Posterior cingulate gyrus (tissue), 11 donors: ENCODE results near the gene S1PR2.

Source experiments
- DNase-seq, 10 donors: peaks; one replicate each; pipeline versions ENCODE4 v3.0.0 to v3.0.0-alpha.2; 2020 to 2021; ENCODE audit warnings: mixed read lengths in 3 of 10
- intact Hi-C: fragments of 100-400 bp; cut with DNase I; formaldehyde crosslinking; loops from one replicate; pipeline ENCODE4 v1.15.1; 2023

The S1PR2 gene, protein sequence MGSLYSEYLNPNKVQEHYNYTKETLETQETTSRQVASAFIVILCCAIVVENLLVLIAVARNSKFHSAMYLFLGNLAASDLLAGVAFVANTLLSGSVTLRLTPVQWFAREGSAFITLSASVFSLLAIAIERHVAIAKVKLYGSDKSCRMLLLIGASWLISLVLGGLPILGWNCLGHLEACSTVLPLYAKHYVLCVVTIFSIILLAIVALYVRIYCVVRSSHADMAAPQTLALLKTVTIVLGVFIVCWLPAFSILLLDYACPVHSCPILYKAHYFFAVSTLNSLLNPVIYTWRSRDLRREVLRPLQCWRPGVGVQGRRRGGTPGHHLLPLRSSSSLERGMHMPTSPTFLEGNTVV

DNA sequence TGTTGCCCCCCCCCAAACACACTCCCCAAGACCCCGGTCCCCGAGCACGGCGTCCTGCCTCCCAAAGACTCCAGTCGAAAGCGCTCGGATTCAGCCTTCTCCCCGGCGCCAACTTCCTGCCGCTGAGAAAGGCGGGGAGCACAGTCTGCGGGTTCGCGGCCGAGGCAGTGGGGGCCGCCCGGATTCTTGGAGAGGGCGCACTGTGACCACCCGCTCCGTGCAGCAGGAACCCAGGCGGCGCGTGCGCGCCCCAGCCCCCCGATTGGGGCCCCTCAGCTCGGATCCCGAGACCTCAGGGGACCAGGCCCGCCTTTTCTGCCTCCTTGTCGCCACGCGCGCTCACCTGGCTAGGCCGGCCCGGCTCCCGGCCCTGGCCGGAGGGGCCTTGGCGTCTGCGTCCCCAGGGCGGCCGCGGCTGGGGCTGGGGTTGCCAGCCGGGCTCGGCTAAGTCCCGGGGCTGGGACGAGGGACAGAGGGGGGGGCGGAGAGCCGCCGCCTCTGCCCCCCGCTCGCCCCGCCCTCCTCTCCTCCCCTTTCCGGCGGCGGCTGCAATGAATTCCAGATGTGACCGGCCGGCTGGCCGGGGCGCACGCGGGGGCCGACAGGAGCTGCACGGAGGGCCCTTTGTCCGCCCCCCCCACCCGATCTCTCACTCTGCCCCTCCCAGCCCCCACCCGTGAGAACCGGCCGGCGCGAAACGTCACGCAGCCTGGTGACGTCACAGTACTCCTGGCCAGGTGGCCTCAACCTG is at the start of gene S1PR2:
TSS of gene S1PR2 (minus strand) at position 471 of the 751 bp plus-strand sequence. CDS start 6,426 bp downstream, outside the sequence.
- intact Hi-C loops = no loop called here
- DNase-seq = peak in 8 of 10 donors; percentile 13 to 88 (median 52)

DNA sequence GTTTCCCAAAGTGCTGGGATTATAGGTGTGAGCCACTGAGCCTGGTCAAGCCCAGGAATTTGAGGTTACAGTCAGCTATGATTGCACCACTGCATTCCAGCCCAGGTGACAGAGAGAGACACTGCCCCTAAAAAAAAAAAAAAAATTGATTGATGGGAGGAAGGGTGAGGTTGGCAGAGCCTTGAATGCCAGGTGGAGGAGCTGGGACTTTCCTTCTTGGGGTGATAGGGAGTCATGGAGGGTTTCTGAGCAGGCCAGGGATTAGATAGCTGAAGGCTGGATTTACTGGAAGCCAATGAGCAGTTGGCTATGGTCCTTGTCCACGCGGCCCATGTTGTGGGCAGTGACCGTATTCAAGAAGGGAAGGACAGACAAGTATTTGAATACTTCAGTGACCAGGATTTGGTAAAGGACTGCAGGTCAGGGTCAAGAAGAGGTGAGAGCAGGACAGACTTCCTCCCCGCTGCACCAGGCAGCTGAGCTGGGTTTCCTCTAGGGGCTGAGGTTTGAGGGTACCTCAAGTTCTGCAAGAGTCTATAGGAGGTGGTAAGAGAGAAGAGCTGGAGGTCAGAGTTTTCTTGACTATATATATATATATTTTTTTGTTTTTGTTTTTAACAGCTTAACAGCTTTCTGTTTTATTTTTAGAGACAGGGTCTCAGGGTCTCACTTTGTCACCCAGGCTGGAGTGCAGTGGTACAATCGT is 48.8 kb upstream of the S1PR2 start:
- no peak for DNase-seq
- intact Hi-C loops = no loop called here

DNA sequence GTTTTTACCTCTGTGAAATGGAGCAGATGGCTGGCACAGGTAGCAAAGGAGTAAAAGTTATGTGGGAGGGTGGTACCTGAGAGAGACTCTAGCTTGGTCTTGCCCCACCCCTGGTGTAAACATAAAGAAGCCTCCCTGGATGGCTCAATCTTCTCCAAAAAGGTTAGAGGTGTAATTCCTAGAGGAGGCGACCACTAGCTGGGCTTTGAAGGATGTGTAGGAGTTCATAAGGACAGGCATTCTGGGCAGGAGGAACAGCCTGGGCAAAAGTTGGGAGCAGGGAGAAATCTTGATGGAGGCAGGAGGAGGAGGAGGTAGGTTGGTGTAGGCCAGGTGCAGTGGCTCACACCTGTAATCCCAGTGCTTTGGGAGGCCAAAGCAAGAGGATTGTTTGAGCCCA is 47.8 kb upstream of the S1PR2 start:
- DNase-seq = no peak
- intact Hi-C loops = no loop called here

DNA sequence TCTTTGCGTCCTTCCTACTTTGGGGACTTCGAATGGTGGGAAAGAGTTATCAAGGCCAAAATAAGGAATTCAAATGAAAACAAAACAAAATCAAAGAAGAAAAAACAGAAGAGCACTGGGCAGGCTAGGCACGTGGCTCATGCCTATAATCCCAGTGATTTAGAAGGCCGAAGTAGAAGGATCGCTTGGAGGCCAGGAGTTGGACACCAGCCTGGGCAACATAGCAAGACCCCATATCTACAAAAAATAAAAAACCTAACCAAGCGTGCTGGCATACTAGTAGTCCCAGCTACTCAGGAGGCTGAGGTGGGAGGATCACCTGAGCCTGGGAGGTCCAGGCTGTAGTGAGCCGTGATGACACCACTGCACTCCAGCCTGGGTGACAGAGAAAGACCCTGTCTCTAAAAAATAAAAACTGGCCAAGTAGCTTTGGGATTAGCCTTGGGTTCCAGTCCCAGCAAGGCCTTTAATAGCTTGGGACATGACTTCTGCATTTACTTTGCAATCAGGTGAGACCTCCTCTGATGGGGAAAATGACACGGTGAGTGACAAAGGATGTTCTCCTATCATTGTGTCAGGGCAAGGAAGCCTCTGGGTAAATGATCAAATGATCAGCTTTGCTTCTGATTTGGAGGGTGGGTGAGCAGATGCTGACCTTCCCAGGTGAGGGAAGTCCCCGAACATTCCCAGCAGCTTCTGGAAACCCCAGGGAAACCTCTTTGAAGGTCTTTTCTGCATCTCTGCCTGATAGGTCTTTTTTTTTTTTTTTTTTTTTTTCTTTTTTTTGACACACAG is 46.9 kb upstream of the S1PR2 start:
- DNase-seq = no peak
- intact Hi-C loops = no loop called here

DNA sequence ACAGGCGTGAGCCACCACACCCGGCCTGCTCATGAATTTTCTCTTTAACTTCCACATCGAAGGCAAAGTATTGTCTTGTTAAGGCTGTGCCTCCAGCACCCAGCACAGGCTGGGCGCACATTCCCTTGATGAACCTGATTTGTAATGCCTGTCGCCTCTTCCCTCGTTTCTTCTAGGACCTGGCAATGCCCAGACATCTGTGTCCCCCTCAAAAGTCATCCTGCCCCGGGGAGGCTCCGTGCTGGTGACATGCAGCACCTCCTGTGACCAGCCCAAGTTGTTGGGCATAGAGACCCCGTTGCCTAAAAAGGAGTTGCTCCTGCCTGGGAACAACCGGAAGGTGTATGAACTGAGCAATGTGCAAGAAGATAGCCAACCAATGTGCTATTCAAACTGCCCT is 43.5 kb upstream of the S1PR2 start:
- intact Hi-C loops = no loop called here

DNA sequence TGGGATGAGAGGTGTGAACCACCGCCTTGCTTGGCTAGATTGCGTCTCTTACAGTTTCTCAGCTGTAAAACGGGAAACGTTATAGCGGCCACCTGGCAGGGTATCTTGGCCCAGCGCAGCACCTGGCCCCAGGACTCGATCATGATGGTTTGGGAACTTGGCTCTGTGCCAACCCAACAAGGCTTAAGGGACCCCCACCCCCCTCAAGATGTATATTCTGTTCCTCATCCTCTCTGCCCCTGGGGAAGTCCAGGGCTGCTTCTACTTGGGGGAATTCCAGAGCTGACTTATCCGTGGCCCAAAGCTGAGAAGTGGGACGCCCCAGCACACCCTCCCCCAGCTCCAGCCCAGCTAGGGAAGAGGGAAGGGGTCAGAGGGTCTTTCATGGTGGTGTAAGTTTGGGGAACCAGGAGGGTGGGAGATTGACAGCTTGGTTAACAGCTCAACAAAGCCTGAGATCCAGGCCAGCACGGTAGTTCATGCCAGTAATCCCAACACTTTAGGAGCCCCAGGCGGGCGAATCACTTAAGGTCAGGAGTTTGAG is 40.5 kb upstream of the S1PR2 start:
- intact Hi-C loops = no loop called here
- DNase-seq = no peak

More for the DNA sequence above, 43.5 kb upstream of the S1PR2 start:
- no peak for DNase-seq

DNA sequence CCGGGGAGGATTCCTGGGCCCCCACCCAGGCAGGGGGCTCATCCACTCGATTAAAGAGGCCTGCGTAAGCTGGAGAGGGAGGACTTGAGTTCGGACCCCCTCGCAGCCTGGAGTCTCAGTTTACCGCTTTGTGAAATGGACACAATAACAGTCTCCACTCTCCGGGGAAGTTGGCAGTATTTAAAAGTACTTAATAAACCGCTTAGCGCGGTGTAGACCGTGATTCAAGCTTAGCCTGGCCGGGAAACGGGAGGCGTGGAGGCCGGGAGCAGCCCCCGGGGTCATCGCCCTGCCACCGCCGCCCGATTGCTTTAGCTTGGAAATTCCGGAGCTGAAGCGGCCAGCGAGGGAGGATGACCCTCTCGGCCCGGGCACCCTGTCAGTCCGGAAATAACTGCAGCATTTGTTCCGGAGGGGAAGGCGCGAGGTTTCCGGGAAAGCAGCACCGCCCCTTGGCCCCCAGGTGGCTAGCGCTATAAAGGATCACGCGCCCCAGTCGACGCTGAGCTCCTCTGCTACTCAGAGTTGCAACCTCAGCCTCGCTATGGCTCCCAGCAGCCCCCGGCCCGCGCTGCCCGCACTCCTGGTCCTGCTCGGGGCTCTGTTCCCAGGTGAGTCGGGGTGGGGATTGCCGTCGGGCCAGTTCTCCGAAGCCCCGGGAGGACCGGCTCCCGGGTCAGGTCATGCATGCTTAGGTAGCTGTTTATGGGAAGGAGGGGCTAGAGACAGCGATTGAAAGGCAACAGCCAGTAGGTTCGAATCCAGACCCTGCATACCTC is 39.7 kb upstream of the S1PR2 start, which contains the start of gene ICAM1:
TSS of gene ICAM1 (plus strand) at position 505 of the 779 bp plus-strand sequence. CDS start at position 545, 40 bp downstream.
- peak in 1 of 10 donors; percentile 88 for DNase-seq
- intact Hi-C loops = no loop called here

DNA sequence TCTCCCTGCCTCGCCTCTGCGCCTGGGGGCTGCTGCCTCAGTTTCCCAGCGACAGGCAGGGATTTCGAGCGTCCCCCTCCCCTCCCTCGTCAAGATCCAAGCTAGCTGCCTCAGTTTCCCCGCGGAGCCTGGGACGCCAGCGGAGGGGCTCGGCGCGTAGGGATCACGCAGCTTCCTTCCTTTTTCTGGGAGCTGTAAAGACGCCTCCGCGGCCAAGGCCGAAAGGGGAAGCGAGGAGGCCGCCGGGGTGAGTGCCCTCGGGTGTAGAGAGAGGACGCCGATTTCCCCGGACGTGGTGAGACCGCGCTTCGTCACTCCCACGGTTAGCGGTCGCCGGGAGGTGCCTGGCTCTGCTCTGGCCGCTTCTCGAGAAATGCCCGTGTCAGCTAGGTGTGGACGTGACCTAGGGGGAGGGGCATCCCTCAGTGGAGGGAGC is 39.1 kb upstream of the S1PR2 start:
- peak in 2 of 10 donors; percentile 23 to 88 for DNase-seq
- intact Hi-C loops = no loop called here

DNA sequence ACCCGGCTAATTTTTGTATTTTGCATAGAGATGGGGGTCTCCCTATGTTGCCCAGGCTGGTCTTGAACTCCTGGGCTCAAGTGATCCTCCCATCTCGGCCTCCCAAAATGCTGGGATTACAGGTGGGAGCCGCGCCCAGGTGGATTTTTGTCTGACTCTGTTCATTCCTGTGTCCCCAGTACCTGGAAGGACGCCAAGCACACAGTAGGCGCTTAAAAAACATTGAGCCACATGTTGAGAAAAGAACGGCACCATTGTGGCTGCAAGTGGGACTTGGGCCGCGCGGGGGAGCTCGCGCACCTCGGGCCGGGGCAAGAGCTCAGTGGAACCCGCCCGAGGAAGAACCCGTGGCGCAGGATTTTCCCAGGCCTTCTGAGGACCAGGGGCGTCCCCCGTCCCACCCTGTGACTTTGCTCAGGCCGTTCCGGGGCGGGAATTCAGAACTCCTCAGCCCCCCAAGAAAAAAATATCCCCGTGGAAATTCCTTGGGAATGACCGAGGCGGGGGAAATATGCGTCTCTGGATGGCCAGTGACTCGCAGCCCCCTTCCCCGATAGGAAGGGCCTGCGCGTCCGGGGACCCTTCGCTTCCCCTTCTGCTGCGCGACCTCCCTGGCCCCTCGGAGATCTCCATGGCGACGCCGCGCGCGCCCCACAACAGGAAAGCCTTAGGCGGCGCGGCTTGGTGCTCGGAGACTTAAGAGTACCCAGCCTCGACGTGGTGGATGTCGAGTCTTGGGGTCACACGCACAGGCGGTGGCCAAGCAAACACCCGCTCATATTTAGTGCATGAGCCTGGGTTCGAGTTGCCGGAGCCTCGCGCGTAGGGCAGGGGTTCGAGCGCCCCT is 38.4 kb upstream of the S1PR2 start:
- peak; percentile 61 to 97 (median 82) for DNase-seq

DNA sequence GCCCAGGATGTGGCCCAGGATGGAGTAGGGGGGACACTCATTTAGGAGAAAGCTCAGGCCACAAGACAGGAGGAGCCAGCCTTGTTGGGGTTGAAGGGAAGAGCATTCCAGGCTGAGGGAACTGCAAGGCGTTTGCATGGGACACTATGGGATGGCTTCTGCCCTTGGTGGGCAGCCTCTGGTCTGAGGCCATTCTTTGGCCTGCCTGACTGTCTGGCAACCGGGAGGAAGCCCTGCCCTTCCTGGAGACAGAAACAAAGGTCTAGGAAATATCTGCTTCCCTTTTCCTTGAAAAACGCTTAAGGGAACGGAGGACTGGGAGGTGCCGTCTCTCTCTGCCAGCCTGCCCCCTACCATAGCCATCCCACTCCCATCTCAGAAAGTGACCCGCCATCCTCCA is 36.9 kb upstream of the S1PR2 start:
- no peak for DNase-seq
- intact Hi-C loops = loop anchor here (10.0 kb wide), 1 partner anchor 67 kb away; the partner anchor contains the start of genes ICAM3 and RAVER1

More for the DNA sequence above, 38.4 kb upstream of the S1PR2 start:
- intact Hi-C loops = loop anchor here (1.0 to 10.0 kb wide), 2 partner anchors 65 to 120 kb away; partner anchors contain the start of genes ICAM3 and RAVER1

DNA sequence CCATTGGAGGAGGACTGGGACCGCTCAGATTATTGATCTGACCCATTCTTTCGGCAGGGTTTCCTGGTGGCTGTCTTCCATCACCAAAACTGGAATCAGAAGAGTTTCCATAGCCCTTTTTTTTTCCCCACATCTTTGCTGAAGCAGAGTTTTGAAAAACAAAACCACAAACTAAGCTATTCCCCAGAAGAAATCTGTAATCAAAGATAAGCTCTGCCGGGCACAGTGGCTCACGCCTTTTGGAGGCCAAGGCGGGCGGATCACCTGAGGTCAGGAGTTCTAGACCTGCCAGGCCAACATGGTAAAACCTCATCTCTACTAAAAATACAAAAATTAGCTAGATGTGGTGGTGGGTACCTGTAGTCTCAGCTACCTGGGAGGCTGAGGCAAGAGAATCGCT is 35.6 kb upstream of the S1PR2 start:
- DNase-seq = no peak
- intact Hi-C loops = loop anchor here (10.0 kb wide), 1 partner anchor 68 kb away; the partner anchor contains the start of genes ICAM3 and RAVER1

DNA sequence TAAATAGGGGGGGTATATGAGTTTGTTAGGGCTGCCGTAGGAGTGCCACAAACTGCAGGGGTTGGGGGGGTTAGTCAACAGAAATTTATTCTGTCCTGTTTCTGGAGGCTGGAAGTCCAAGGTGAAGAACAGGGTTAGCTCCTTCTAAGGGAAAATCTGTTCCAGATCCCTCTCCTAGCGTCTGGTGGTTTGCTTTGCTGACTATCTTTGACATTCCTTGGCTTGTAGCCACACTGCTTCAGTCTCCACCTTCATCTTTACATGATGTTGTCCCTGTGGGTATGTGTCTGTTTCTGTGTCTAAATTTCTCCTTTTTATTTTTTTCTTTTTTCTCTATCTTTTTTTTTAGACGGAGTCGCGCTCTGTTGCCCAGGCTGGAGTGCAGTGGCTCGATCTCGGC is 31.6 kb upstream of the S1PR2 start:
- intact Hi-C loops = loop anchor here (10.0 kb wide), 1 partner anchor 72 kb away; the partner anchor contains the start of genes ICAM3 and RAVER1
- no peak for DNase-seq

DNA sequence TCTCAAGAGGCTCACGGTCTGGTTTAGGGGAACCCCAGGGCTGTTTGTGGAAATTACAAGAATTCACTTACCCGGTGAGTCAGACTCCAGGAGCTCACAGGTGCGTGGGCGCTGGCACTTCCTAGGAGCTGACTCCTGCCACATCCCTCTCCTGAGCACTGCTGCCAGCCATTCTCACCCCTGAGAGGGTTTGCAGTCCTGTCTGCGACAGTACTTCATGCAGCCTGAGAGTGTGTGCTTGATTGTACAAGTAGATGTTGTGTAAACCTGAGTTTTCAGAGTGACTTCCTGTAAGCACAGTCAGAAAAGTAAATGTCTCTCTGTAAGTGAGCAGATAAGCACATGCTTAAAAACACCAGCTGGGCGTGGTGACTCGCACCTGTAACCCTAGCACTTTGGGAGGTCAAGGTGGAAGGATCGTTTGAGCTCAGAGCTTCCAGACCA is 29.0 kb upstream of the S1PR2 start:
- intact Hi-C loops = loop anchor here (10.0 kb wide), 1 partner anchor 75 kb away; the partner anchor contains the start of genes ICAM3 and RAVER1
- DNase-seq = peak in 8 of 10 donors; percentile 34 to 94 (median 60)

DNA sequence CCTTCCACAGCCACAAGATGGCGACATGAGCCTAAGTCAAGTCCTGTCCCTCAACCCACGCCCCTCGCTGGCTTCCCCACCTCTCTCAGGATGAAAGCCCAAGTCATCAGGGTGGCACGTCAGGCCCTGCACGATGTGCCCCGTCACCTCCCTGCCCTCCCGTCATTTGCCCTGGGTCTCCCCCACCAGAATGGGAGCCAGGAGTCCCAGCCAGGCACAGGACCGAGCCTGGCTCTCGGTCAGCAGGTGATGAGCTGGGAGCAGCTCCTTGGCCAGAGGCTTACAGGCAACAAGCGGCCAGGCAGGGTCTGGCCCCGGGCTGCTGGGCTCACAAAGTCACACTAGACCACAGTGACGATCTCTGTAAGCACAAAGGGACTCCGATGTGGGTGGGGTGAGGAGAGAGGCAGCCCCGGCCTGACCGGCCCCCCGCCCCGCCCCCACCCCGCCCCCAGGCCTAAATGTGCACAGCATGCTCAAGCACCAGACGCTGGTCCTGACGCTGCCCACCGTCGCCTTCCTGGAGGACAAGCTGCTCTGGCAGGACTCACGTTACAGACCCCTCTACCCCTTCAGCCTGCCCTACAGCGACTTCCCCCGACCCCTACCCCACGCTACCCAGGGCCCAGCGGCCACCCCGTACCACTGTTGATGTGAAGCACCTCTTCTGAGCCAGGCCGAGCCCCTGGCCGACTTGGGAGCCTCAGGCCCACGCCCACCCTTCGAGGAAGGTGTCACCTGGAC is 28.2 kb upstream of the S1PR2 start:
- DNase-seq = peak; percentile 53 to 95 (median 80)
- intact Hi-C loops = loop anchor here (2.0 kb wide), 1 partner anchor 129 kb away; no protein-coding TSS in a partner anchor

DNA sequence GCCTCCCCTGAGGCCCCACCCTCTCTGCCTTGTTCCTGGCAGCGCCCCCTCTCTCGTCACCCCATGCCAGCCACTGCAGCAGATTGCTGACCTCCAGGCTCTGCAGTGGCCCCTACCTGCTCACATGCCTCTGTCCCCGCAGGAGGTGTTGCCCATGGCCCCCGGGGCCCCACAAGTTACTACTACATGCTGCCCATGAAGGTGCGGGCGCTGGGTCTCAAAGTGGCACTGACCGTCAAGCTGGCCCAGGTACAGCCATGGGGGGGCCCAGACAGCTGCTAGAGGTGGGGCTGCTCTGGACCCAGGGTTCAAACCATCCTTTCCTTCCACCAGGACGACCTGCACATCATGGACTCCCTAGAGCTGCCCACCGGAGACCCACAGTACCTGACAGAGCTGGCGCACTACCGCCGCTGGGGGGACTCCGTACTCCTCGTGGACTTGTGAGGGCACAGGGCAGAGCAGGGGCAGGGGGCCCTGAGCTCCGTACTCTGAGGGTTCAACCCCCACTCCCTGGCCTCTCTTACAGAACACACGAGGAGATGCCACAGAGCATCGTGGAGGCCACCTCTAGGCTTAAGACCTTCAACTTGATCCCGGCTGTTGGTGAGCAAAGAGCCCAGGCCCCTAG is 27.1 kb upstream of the S1PR2 start:
- no peak for DNase-seq
- intact Hi-C loops = loop anchor here (2.0 kb wide), 1 partner anchor 131 kb away; no protein-coding TSS in a partner anchor

DNA sequence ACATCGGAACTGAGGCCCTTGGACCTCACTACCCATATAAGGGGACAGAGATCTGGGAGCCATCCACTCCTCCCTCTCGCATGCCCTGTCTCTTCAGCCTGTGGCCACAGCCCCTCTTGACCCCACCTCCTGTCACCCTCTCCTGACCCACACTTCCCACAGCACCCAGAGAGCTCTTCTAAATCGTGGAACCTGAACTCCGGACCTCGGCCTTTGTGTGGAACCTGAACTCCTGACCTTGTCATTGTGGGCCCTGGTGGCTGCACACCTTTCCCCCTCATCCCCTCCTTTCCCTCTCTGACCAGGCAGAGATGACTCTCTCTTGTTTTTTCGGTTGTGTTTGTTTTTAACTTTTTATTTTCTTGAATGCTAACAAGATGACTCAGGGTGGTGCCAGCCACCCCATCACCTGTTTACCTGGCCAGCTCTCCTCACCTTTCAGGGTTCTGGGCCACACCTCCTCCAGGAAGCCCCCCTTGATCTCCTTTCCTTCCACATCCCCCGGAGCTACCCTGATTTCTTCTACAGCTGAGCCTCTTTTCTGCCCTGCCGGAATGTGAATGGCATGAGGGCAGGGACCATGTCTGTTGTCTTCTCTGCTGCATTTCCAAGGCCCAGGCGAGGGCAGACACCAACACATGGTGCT is 26.0 kb upstream of the S1PR2 start:
- DNase-seq = no peak
- intact Hi-C loops = no loop called here
